Measurements from ENCODE around the gene HSD17B7.

DNA sequence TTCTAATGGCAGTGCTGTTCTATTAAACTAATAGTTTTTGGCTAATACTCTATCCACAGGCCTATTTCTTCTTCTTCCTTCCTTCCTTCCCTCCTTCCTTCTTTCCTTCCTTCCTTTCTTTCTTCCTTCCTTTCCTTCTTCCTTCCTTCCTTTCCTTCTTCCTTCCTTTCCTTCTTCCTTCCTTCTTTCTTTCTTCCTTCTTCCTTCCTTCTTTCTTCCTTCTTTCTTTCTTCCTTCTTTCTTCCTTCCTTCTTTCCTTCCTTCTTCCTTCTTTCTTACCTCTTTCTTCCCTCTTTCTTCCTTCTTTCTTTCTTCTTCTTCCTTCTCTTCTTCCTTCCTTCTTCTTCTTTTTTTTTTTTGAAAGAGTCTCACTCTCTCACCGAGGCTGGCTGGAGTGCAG lies 38.8 kb downstream of the HSD17B7 start:
- TF ChIP-seq EZH2 (IDR thresholded peaks at IDR 0.05; ENCODE audit: low read length), result no peak
- TF ChIP-seq, protein P1, sequence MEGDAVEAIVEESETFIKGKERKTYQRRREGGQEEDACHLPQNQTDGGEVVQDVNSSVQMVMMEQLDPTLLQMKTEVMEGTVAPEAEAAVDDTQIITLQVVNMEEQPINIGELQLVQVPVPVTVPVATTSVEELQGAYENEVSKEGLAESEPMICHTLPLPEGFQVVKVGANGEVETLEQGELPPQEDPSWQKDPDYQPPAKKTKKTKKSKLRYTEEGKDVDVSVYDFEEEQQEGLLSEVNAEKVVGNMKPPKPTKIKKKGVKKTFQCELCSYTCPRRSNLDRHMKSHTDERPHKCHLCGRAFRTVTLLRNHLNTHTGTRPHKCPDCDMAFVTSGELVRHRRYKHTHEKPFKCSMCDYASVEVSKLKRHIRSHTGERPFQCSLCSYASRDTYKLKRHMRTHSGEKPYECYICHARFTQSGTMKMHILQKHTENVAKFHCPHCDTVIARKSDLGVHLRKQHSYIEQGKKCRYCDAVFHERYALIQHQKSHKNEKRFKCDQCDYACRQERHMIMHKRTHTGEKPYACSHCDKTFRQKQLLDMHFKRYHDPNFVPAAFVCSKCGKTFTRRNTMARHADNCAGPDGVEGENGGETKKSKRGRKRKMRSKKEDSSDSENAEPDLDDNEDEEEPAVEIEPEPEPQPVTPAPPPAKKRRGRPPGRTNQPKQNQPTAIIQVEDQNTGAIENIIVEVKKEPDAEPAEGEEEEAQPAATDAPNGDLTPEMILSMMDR (optimal IDR thresholded peaks at IDR 0.05 in 1 of 3, IDR thresholded peaks at IDR 0.05 in 1 of 3, conservative IDR thresholded peaks at IDR 0.05 in 1 of 3; ENCODE audit: extremely low read depth in 1 of 3, insufficient read depth in 2 of 3, low read length in 3 of 3), result no peak

Data from keratinocyte (primary cell).